Femur (tissue), 1 donor: ENCODE results near the gene RANBP1.

ENCODE experiments used
- DNase-seq: peaks from one replicate; pipeline ENCODE4 v3.0.0-alpha.2; 2017

Gene RANBP1

DNA sequence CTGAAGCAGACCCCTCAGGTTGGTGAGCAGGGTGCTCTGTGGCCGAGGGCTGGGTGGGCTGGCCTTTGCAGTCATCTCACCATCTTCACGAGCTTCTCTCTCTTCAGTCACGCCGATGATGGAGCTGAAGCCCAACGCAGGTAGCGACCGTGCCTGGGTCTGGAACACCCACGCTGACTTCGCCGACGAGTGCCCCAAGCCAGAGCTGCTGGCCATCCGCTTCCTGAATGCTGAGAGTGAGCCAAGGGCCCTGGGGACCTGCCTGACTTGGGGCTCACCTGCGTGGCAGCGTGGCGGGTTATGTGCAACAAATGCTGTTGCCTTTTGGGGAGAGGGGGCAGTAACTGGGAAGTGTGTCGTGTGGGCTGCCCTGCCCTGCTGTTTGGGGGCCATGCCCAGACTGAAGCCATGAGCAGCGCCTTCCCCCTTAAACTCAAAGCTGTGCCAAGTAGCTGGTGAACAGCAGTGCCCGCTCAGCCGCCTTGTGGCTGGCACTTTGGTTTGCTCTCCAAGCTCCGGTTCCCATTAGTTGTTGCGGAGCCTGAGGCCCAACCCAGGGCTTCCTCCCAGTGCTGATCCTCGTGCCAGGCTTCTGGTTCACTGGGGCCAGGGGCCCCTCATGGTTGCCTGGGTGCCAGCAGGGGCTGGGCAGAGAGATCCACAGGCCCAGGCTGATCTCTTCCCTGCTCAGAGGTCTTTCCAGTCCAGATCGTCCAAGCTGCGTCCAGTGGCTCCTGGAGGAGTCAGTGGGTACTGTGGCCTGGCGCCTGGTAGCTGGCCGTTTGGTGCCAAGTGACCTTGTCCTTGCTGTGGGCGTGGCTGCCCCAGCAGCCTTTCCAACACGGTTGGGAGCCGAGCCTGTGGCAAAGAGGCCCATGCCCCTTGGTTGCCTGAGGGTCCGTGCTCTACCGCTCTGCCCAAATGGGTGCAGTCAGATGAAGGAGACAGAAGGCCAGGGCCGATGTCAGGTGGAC, 9.6 kb downstream of the RANBP1 start:
- no peak for DNase-seq

DNA sequence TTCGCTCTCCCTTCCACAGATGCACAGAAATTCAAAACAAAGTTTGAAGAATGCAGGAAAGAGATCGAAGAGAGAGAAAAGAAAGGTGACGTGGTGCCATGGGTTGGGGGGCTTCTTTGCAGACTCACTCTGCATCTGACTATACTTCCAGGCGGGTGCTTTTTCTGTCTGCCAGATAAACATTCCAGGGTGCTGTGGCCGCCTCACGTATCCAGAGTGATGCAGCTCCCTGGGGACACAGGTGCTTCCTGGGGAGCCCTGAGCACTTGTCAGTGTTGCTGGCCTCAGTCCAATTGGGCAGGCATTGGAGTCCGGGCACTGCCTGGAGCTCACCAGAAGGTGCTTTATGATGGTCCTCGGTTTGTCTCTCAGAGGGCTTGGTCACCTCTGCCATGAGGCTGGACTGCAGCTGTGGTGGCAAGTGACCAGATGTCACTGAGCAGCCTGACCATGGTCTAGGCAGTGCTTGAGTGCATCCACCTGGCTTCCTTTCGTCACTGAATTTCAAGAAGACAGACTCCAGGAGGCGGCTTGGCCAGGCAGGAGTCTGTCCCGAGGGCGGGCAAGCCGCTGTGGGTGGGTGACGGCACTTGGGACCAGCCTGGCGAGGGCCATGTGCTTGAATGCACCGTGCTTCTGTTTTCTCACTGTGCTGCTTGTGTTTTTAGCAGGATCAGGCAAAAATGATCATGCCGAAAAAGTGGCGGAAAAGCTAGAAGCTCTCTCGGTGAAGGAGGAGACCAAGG, 10.6 kb downstream of the RANBP1 start:
- no peak for DNase-seq

DNA sequence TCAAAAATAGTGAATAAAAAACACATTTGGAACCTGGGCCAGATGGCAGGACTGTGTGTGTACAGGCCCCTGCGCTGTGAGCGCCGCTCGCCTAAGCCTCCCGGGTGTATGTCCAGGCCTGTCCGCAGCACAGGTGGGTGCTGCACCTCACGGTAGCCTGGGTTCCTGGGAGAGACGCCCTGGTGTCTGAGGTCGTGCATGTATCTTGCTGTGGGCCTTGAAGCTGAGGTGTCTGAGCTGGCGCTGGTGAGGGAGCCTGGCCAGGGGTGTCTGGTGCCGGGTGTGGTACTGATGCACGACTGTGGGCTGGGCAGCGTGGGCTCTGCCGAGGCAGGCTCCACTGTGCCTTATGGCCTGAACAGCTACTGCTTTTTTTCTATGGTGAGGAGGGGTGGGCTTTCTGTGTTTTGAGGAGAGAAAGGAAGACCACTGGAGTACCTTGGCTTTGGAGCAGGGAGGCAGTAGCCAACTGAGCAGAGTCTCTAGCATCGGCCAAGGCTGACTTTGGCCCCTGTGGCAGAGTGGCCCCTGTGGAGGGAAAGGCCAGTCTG, 11.5 kb downstream of the RANBP1 start:
- no peak for DNase-seq

DNA sequence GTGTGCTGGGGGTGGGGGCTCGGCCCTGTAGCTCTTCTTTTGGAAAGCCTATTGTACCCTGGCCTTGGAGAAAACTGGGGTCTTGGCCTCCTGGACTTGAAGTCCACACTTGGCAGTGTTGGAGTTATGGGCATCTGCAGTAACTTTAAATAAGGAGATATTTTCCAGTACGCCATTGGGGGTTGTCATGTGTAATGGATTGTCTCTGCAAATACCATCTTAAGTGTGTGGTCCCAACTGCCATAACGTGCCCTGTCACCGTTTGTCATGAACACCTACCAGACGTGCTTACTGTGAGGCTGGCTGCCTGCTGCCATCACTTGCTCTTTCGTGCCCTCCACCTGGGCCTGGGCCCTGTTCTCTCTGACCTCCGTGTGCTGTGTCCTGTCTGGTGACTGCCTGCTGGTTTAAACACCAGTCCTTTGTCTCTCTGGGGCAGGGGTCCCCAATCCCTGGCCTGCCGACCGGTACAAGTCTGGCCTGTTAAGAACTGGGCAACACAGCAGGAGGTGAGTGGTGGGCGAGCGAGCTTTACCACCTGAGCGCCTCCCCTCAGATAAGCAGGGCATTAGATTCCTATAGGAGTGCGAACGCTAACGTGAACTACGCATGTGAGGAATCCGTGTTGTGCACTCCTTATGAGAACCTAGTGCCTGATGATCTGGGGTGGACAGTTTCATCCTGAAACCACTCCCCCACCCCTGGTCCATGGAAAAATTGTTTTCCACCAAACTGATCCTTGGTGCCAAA, 12.1 kb downstream of the RANBP1 start:
- DNase-seq = no peak

GRCh38 chr22:20128619-20128901, 12.7 kb downstream of the RANBP1 start:
- no peak for DNase-seq

DNA sequence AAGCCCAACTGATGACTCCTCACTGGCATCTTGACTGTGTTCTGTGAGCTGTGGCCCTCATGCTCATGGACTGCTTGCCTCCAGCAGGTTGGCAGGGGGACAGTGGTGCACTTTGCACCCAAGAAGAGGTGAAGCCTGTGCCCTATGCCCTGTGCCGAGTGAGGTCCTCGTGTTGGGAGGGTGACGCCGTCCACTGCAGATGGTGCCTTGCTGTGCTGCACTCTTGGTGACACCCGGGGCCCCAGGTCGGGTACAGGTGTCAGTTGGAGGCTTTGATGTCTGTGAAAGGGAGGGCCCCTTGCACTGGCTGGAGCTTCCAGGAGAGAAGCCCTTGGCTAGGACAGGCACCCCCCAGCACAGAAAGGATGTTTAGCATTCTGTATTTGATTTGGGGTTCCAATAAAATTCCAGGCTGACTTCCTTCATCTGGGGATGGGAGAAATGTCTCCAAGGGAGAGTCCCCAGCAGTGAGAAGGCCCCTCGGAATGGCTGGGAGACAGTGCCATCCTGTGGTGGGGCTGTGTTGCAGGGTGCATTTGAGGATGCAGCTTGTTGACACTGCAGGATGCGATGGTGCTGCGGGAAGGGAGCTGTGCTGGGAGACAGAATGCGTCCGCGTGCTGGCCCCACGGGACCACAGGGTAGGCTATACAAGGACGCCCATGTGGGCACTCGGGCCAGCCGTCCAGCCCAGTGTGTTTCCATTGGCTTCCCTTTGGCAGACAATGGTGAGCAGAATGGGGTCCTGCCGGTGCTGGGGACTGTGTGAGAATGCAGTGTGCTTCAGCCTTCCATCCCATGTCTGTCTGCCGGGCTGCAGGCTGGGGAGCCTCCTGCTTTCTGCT, 13.2 kb downstream of the RANBP1 start:
- no peak for DNase-seq

DNA sequence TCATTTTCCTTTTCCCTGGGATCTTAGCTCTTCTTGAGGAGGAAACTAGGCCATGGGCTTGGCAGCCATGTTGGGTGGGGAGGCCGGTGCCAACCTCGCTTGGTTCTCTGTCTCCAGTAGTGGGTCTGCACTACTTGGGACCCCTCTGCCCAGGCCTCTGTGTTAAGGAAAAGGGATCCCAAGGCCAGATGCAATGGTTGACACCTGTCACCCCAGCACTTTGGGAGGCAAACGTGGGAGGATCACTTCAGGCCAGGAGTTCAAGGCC, 13.8 kb downstream of the RANBP1 start:
- no peak for DNase-seq

- no peak for DNase-seq
These were observed 14.4 kb downstream of the RANBP1 start for GRCh38 chr22:20130319-20130718.

GRCh38 chr22:20130731-20131596, 15.1 kb downstream of the RANBP1 start:
- DNase-seq = peak; percentile 90

DNA sequence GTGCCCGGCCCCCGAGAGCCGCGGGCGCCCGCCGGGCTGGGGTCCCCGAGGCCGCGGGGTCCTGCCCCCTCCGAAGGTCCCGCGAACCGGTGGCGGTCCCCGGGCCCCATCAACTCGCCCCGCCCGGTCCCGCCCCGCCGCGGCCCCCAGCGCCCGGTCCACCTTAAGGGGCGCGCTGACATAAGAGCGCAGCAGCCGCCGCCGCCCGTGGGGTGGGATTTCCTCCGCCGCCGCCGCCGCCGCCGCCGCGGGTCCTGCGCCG, 15.6 kb downstream of the RANBP1 start, which contains the start of gene ZDHHC8:
TSS of gene ZDHHC8 (plus strand) at position 208 of the 262 bp plus-strand sequence. CDS start 144 bp downstream, outside the sequence.
- peak; percentile 64 for DNase-seq

- DNase-seq = peak; percentile 60
These were observed 16.2 kb downstream of the RANBP1 start for GRCh38 chr22:20131859-20132685.

- no peak for DNase-seq
These were observed 16.9 kb downstream of the RANBP1 start for GRCh38 chr22:20132686-20133246.

GRCh38 chr22:20133930-20134549, 18.1 kb downstream of the RANBP1 start:
- DNase-seq = no peak

GRCh38 chr22:20135265-20135664, 19.4 kb downstream of the RANBP1 start:
- no peak for DNase-seq

GRCh38 chr22:20135806-20136602, 20.1 kb downstream of the RANBP1 start:
- DNase-seq = no peak

GRCh38 chr22:20136603-20136873, 20.6 kb downstream of the RANBP1 start:
- no peak for DNase-seq

- no peak for DNase-seq
These were observed 21.2 kb downstream of the RANBP1 start for GRCh38 chr22:20137113-20137512.

DNA sequence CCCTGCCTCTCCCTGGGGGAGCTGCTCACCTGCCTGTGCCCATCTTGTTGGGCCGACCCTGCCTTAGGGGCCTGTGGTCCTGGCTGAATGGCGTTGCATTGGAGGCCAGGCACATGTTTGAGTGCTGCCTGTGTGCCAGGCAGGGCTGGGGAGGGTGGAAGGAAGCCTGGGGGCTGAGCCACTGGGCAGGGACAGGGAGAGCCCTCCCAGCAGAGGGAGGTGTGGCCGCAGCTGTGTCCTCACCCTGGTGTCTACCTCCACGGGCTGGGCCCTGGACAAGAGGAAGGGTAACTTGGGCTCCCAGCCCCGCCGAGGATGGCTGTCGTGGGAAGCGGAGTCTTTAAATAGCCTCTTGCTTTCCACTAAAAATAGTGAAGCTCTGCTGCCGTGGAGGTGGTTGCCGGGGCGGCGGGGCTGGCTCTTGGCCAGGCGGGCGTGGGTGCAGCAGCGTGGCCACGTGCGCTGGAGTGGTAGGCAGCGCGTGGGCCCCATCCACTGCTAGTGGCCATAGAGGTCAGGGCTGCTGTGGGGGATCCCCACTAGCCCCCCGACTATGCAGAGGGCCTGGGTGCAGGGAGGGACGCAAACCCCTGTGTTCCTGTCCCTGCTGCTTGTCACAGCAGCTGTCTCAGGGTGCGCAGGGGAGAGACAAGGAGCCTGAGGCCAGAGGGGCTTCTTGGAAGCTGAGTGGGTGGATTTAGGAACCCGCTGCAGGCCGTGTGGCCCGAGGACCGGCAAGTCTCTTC, 21.9 kb downstream of the RANBP1 start:
- DNase-seq = no peak

DNA sequence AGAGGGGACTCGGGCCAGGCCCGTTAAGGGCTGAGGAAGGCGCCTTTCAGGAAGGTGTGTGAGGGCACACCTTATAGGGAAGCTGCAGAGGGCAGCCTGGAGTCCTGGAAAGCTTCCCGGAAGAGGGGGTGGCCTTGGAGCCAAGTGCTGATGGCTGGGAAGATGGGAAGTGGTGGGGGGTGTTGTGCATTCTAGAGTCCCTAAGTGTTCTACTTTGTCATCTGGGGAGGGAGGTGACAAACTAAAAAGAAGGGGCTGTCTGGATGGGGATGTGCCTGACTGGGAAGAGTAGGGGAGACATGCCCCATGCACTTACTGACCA, 22.5 kb downstream of the RANBP1 start:
- no peak for DNase-seq
